SK-N-MC (cell line): ENCODE data around the gene KPNA4.

Experiments
- EZH2 ChIP-seq: fragments of 200-600 bp; sonication (generic); IDR thresholded peaks from one replicate; pipeline ENCODE4 v1.6.1; 2017; ENCODE audit warnings: antibody characterized with exemption
- FOXP2 ChIP-seq: optimal IDR thresholded peaks from 2 replicates; pipeline ENCODE3; 2011; ENCODE audit warnings: mild to moderate bottlenecking, moderate library complexity; ENCODE audit not compliant: insufficient read depth; ENCODE audit errors: extremely low read length, control extremely low read depth
- POLR2AphosphoS5 ChIP-seq: IDR thresholded peaks from 2 replicates; pipeline ENCODE4 v1.6.1; 2012; ENCODE audit warnings: mild to moderate bottlenecking, low read depth, low read length, borderline replicate concordance

DNA sequence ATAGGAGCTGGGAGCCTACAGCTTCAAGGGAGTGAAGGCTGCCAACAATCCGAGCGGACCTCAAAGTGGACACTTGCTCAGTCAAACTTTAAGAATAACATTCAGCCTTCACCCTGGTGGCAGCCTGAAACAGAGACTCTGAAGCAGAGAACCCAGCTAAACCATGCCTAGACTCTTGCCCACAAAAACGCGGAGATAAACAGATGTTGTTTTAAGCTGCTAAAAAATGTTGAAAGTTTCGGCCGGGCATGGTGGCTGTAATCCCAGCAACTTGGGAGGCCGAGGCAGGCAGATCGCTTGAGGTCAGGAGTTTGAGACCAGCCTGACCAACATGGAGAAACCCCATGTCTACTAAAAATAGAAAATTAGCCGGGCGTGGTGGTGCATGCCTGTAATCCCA, 86.0 kb downstream of the KPNA4 start:
- TF ChIP-seq FOXP2 (no peak), EZH2 (no peak), POLR2AphosphoS5 (no peak)
